Measurements from ENCODE around the gene PIKFYVE.

PIKFYVE gene

GRCh38 chr2:208252716-208253492 is 13.2 kb upstream of the PIKFYVE start:
- Histone ChIP-seq H3K79me2 (ENCODE audit: low read length) (no peaks in the 10 kb centered on the region), H3K36me3 (replicated peaks; ENCODE audit: low read depth, low read length) (peaks cover 45% of the 10 kb centered on the region), H3K27me3 (ENCODE audit: low read depth, low read length) (no peaks in the 10 kb centered on the region), H3K4me1 (ENCODE audit: low read length) (peaks cover 11% of the 10 kb centered on the region), H3K4me3 (ENCODE audit: low read length) (no peak overlapping the region), H2AFZ (ENCODE audit: low read depth, low read length) (no peak overlapping the region), H3K9me3 (ENCODE audit: insufficient read depth, low read length) (no peaks in the 10 kb centered on the region), H3K4me2 (ENCODE audit: low read length) (no peak overlapping the region), H3K9ac (ENCODE audit: low read length) (no peak overlapping the region), H4K20me1 (ENCODE audit: insufficient read depth, low read length) (no peaks in the 10 kb centered on the region), H3K27ac (ENCODE audit: low read length) (no peak overlapping the region)
- no peak for TF ChIP-seq CTCF (IDR thresholded peaks at IDR 0.05; ENCODE audit: low read depth, low read length)
- TF ChIP-seq EZH2phosphoT487 (IDR thresholded peaks at IDR 0.05; ENCODE audit: low read depth): no peak

- Histone ChIP-seq H3K4me3 (ENCODE audit: low read length) (peak overlapping the region; percentile 93), H3K27me3 (ENCODE audit: low read depth, low read length) (no peaks in the 10 kb centered on the region), H3K9ac (ENCODE audit: low read length) (peak overlapping the region; percentile 71), H3K36me3 (replicated peaks; ENCODE audit: low read depth, low read length) (peaks cover 37% of the 10 kb centered on the region), H2AFZ (ENCODE audit: low read depth, low read length) (peak overlapping the region; percentile 26; the same call in 1 of the 2 replicates), H3K4me2 (ENCODE audit: low read length) (peak overlapping the region; percentile 82), H4K20me1 (ENCODE audit: insufficient read depth, low read length) (no peaks in the 10 kb centered on the region), H3K27ac (ENCODE audit: low read length) (no peak overlapping the region), H3K79me2 (ENCODE audit: low read length) (no peaks in the 10 kb centered on the region), H3K4me1 (ENCODE audit: low read length) (peaks cover 11% of the 10 kb centered on the region), H3K9me3 (ENCODE audit: insufficient read depth, low read length) (no peaks in the 10 kb centered on the region)
- TF ChIP-seq EZH2phosphoT487 (IDR thresholded peaks at IDR 0.05; ENCODE audit: low read depth): no peak
- no peak for TF ChIP-seq CTCF (IDR thresholded peaks at IDR 0.05; ENCODE audit: low read depth, low read length)
Observed at GRCh38 chr2:208253600-208254117, 12.4 kb upstream of the PIKFYVE start.

GRCh38 chr2:208254118-208254870 is 11.8 kb upstream of the PIKFYVE start:
- Histone ChIP-seq H3K27ac (ENCODE audit: low read length) (peak overlapping the region; percentile 42), H3K27me3 (ENCODE audit: low read depth, low read length) (no peaks in the 10 kb centered on the region), H3K9me3 (ENCODE audit: insufficient read depth, low read length) (no peaks in the 10 kb centered on the region), H3K79me2 (ENCODE audit: low read length) (no peaks in the 10 kb centered on the region), H2AFZ (ENCODE audit: low read depth, low read length) (peak overlapping the region; percentile 74), H3K36me3 (replicated peaks; ENCODE audit: low read depth, low read length) (peaks cover 35% of the 10 kb centered on the region), H3K4me2 (ENCODE audit: low read length) (peak overlapping the region; percentile 82), H3K4me3 (ENCODE audit: low read length) (peak overlapping the region; percentile 93), H3K9ac (ENCODE audit: low read length) (peak overlapping the region; percentile 71), H3K4me1 (ENCODE audit: low read length) (peaks cover 11% of the 10 kb centered on the region), H4K20me1 (ENCODE audit: insufficient read depth, low read length) (no peaks in the 10 kb centered on the region)
- TF ChIP-seq CTCF (IDR thresholded peaks at IDR 0.05; ENCODE audit: low read depth, low read length): peak; percentile 72
- TF ChIP-seq EZH2phosphoT487 (IDR thresholded peaks at IDR 0.05; ENCODE audit: low read depth): no peak

All from OCI-LY3 (cell line).